SK-N-SH (cell line): ENCODE data around the gene MEGF6. TPM values are rescaled to one million over a fixed set of nuclear protein-coding genes. Genes with fewer than 3 reads are reported as not detected.

ENCODE experiments used
- CTCF ChIA-PET: fragments of 300-600, 350-600 bp; formaldehyde crosslinking; extraction: SDS; loops from one replicate; lab custom pipeline; 2021; lab: Yijun Ruan, JAX
- POLR2A ChIA-PET: fragments of 350-600 bp; sonication (Branson Sonifier 250); formaldehyde crosslinking; extraction: SDS; loops from one replicate; lab custom pipeline; 2020; ENCODE audit warnings: antibody characterized with exemption, inconsistent platforms; lab: Yijun Ruan, JAX
- DNase-seq: peaks from one replicate; pipeline ENCODE4 v3.0.0; 2012
- H2AFZ ChIP-seq: fragments of 200-600 bp; sonication (generic); 2 replicates; pipeline ENCODE4 v1.8.1; 2016; ENCODE audit warnings: antibody characterized with exemption, mild to moderate bottlenecking, low read depth
- H3F3A ChIP-seq: fragments of 200-600 bp; sonication (generic); replicated peaks from 2 replicates; pipeline ENCODE3; 2016; ENCODE audit warnings: antibody characterized with exemption, mild to moderate bottlenecking; ENCODE audit not compliant: insufficient read depth
- H3K27ac ChIP-seq, 2 experiments: fragments of 200-500 bp in 1 of 2; fragments of 200-600 bp in 1 of 2; sonication (Bioruptor generic) in 1 of 2; sonication (generic), shearing (Covaris generic) in 1 of 2; 2 replicates each; pipeline versions ENCODE4 v1.5.1 to v1.6.1; 2014 to 2016; ENCODE audit warnings: low read depth in 2 of 2, inconsistent platforms in 1 of 2, low read length in 1 of 2, mild to moderate bottlenecking in 1 of 2, mixed read lengths in 1 of 2
- H3K27me3 ChIP-seq: fragments of 200-600 bp; sonication (generic), shearing (Covaris generic); 2 replicates; pipeline ENCODE4 v1.6.1; 2016; ENCODE audit warnings: mixed run types; ENCODE audit not compliant: insufficient read depth
- H3K36me3 ChIP-seq, 2 experiments: fragments of 200-500 bp in 1 of 2; fragments of 200-600 bp in 1 of 2; sonication (Bioruptor generic) in 1 of 2; sonication (generic) in 1 of 2; replicated peaks in 1 of 2; 2 replicates each; pipeline versions ENCODE3 to v1.5.1; 2014 to 2016; ENCODE audit warnings: low read length in 1 of 2, mild to moderate bottlenecking in 1 of 2; ENCODE audit not compliant: insufficient read depth in 2 of 2, control insufficient read depth in 1 of 2
- H3K4me1 ChIP-seq, 2 experiments: fragments of 200-500 bp in 1 of 2; fragments of 200-600 bp in 1 of 2; sonication (Bioruptor generic) in 1 of 2; sonication (generic), shearing (Covaris generic) in 1 of 2; 2 replicates each; pipeline versions ENCODE4 v1.5.1 to v1.6.1; 2014 to 2016; ENCODE audit warnings: low read depth in 1 of 2, low read length in 1 of 2, mixed run types in 1 of 2; ENCODE audit not compliant: insufficient read depth in 2 of 2, control insufficient read depth in 1 of 2
- H3K4me2 ChIP-seq: fragments of 200-600 bp; sonication (generic), shearing (Covaris generic); 2 replicates; pipeline ENCODE4 v1.6.1; 2017; ENCODE audit warnings: mixed run types
- H3K4me3 ChIP-seq, 2 experiments: fragments of 200-500 bp in 1 of 2; fragments of 200-600 bp in 1 of 2; sonication (Bioruptor generic) in 1 of 2; sonication (generic), shearing (Covaris generic) in 1 of 2; 2 replicates each; pipeline versions ENCODE4 v1.5.1 to v1.8.1; 2014 to 2016; ENCODE audit warnings: low read depth in 2 of 2, inconsistent platforms in 1 of 2, low read length in 1 of 2, mild to moderate bottlenecking in 1 of 2, mixed read lengths in 1 of 2, moderate library complexity in 1 of 2
- H3K79me2 ChIP-seq: fragments of 200-600 bp; sonication (generic); 2 replicates; pipeline ENCODE4 v1.8.1; 2017; ENCODE audit warnings: mild to moderate bottlenecking; ENCODE audit not compliant: insufficient read depth
- H3K9ac ChIP-seq: fragments of 200-600 bp; sonication (generic); 2 replicates; pipeline ENCODE4 v1.6.1; 2017; ENCODE audit warnings: mixed run types
- H3K9me2 ChIP-seq: fragments of 200-600 bp; sonication (generic); 2 replicates; pipeline ENCODE4 v1.6.1; 2017; ENCODE audit warnings: mixed run types
- H3K9me3 ChIP-seq: fragments of 200-600 bp; sonication (generic); 2 replicates; pipeline ENCODE4 v1.6.1; 2017; ENCODE audit warnings: mixed run types, mild to moderate bottlenecking, moderate library complexity
- H4K20me1 ChIP-seq: fragments of 200-600 bp; sonication (generic); 2 replicates; pipeline ENCODE4 v1.6.1; 2017; ENCODE audit warnings: mild to moderate bottlenecking, mixed run types; ENCODE audit not compliant: insufficient read depth
- EZH2phosphoT487 ChIP-seq: fragments of 200-600 bp; sonication (generic); IDR thresholded peaks from 2 replicates; pipeline ENCODE4 v1.6.1; 2017; ENCODE audit warnings: low read depth, mixed run types, mild to moderate bottlenecking, antibody characterized with exemption, moderate library complexity, borderline replicate concordance
- FOXJ3 ChIP-seq: sonication (generic); formaldehyde crosslinking; IDR thresholded peaks from 2 replicates; pipeline ENCODE4 v1.5.1; 2020; ENCODE audit warnings: mild to moderate bottlenecking, missing genetic modification reagents
- NFIC ChIP-seq: IDR thresholded peaks from 2 replicates; pipeline ENCODE4 v1.4.0; 2012; ENCODE audit warnings: borderline replicate concordance
- RAD21 ChIP-seq: IDR thresholded peaks from 2 replicates; pipeline ENCODE4 v1.6.1; 2012; ENCODE audit warnings: mild to moderate bottlenecking, low read length
- USF2 ChIP-seq: fragments of 150-350 bp; IDR thresholded peaks from 2 replicates; pipeline ENCODE4 v1.6.1; 2017; ENCODE audit warnings: antibody characterized with exemption, low read length, low read depth, borderline replicate concordance
- YY1 ChIP-seq: IDR thresholded peaks from 2 replicates; pipeline ENCODE4 v1.4.0; 2012; ENCODE audit warnings: low read depth, mild to moderate bottlenecking
- WGBS: methylation state at CpG from one replicate; pipeline ENCODE4 v1.1.6; 2017; ENCODE audit warnings: low lambda C conversion rate; 5-methylcytosine and 5-hydroxymethylcytosine counted together
- polyA plus RNA-seq, 3 experiments: library from polyadenylated mRNA; depleted of rRNA; stranded (reverse); fragments of >200 nt; gene quantifications; 2 replicates each; pipeline ENCODE4 v1.2.3, GENCODE V29; 2012
- TF ChIP-seq, protein P1 (sequence below): fragments of 200-600 bp; sonication (generic); IDR thresholded peaks from 2 replicates; pipeline ENCODE4 v1.6.1; 2017; ENCODE audit warnings: antibody characterized with exemption, mild to moderate bottlenecking, moderate library complexity
- TF ChIP-seq, protein P2 (sequence below): fragments of 150-350 bp; IDR thresholded peaks from 2 replicates; pipeline ENCODE4 v1.6.1; 2016; ENCODE audit warnings: mild to moderate bottlenecking, low read depth, low read length
- TF ChIP-seq, protein P3 (sequence below): IDR thresholded peaks from 2 replicates; pipeline ENCODE4; 2012
- TF ChIP-seq, protein P4 (sequence below): IDR thresholded peaks from 2 replicates; pipeline ENCODE4 v1.4.0; 2012; ENCODE audit warnings: low read depth, borderline replicate concordance
- TF ChIP-seq, protein P5 (sequence below): IDR thresholded peaks from 2 replicates; pipeline ENCODE4 v1.4.0; 2012; ENCODE audit warnings: low read depth, borderline replicate concordance

The MEGF6 gene
- polyA plus RNA-seq, 1 of the 3 experiments (the other 2 are of a cell fraction), result 7.6 TPM

DNA sequence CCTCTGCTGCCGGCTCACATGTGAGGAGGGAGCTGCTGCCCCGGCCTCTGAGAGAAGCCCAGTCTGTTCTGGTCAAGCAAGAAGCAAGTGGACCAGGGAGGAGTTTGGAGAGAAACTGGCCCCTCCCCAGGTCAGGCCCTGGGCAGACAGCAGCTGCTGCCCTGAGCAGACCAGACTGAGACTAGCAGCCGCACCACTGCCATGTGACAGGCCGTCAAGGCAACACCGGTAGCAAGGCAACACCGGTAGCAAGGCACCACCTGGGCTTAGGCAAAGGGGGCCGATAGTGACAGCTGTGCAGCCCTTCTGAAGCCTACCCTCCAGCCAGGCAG, 106.5 kb downstream of the MEGF6 start:
- peaks cover 5 to 36% of the 10 kb centered on the region in 2 experiments; a peak in 2 of 4 replicates for H3K4me1 ChIP-seq
- no CpG with 5 or more reads among the region's 7 CpGs for WGBS
- no peak for DNase-seq
- H2AFZ ChIP-seq, result no peak overlapping the region
- H3K27me3 ChIP-seq, result no peaks in the 10 kb centered on the region
- POLR2A ChIA-PET, result no interaction called here
- H3K36me3 ChIP-seq, result no peaks in the 10 kb centered on the region
- H3K9me3 ChIP-seq, result no peaks in the 10 kb centered on the region
- no peak overlapping the region for H3K4me3 ChIP-seq
- no peaks in the 10 kb centered on the region for H3K9me2 ChIP-seq
- H3K4me2 ChIP-seq, result peak overlapping the region; percentile 52; the same call in 1 of the 2 replicates
- H3K9ac ChIP-seq, result peak overlapping the region; percentile 51; the same call in 1 of the 2 replicates
- H3K79me2 ChIP-seq, result no peaks in the 10 kb centered on the region
- H4K20me1 ChIP-seq, result no peaks in the 10 kb centered on the region
- H3K27ac ChIP-seq, result peak overlapping the region in 1 of 2 experiments; percentile 77; a peak in 3 of 4 replicates
- CTCF ChIA-PET, result interaction anchor here (0.8 to 2.7 kb wide), 7 partner anchors 13 to 114 kb away, joined by 3 to 15 read pairs (median 5); no protein-coding TSS in a partner anchor
- no peak for TF ChIP-seq USF2
- no peak for TF ChIP-seq YY1
- TF ChIP-seq, protein P1, sequence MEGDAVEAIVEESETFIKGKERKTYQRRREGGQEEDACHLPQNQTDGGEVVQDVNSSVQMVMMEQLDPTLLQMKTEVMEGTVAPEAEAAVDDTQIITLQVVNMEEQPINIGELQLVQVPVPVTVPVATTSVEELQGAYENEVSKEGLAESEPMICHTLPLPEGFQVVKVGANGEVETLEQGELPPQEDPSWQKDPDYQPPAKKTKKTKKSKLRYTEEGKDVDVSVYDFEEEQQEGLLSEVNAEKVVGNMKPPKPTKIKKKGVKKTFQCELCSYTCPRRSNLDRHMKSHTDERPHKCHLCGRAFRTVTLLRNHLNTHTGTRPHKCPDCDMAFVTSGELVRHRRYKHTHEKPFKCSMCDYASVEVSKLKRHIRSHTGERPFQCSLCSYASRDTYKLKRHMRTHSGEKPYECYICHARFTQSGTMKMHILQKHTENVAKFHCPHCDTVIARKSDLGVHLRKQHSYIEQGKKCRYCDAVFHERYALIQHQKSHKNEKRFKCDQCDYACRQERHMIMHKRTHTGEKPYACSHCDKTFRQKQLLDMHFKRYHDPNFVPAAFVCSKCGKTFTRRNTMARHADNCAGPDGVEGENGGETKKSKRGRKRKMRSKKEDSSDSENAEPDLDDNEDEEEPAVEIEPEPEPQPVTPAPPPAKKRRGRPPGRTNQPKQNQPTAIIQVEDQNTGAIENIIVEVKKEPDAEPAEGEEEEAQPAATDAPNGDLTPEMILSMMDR, result no peak
- TF ChIP-seq, protein P2, sequence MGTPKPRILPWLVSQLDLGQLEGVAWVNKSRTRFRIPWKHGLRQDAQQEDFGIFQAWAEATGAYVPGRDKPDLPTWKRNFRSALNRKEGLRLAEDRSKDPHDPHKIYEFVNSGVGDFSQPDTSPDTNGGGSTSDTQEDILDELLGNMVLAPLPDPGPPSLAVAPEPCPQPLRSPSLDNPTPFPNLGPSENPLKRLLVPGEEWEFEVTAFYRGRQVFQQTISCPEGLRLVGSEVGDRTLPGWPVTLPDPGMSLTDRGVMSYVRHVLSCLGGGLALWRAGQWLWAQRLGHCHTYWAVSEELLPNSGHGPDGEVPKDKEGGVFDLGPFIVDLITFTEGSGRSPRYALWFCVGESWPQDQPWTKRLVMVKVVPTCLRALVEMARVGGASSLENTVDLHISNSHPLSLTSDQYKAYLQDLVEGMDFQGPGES, result no peak
- no peak for TF ChIP-seq NFIC
- no peak for TF ChIP-seq EZH2phosphoT487
- TF ChIP-seq RAD21, result no peak
- TF ChIP-seq, protein P3, sequence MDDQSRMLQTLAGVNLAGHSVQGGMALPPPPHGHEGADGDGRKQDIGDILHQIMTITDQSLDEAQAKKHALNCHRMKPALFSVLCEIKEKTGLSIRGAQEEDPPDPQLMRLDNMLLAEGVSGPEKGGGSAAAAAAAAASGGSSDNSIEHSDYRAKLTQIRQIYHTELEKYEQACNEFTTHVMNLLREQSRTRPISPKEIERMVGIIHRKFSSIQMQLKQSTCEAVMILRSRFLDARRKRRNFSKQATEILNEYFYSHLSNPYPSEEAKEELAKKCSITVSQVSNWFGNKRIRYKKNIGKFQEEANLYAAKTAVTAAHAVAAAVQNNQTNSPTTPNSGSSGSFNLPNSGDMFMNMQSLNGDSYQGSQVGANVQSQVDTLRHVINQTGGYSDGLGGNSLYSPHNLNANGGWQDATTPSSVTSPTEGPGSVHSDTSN, result no peak
- TF ChIP-seq, protein P4, sequence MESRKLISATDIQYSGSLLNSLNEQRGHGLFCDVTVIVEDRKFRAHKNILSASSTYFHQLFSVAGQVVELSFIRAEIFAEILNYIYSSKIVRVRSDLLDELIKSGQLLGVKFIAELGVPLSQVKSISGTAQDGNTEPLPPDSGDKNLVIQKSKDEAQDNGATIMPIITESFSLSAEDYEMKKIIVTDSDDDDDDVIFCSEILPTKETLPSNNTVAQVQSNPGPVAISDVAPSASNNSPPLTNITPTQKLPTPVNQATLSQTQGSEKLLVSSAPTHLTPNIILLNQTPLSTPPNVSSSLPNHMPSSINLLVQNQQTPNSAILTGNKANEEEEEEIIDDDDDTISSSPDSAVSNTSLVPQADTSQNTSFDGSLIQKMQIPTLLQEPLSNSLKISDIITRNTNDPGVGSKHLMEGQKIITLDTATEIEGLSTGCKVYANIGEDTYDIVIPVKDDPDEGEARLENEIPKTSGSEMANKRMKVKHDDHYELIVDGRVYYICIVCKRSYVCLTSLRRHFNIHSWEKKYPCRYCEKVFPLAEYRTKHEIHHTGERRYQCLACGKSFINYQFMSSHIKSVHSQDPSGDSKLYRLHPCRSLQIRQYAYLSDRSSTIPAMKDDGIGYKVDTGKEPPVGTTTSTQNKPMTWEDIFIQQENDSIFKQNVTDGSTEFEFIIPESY, result no peak
- no peak for TF ChIP-seq FOXJ3
- TF ChIP-seq, protein P5, sequence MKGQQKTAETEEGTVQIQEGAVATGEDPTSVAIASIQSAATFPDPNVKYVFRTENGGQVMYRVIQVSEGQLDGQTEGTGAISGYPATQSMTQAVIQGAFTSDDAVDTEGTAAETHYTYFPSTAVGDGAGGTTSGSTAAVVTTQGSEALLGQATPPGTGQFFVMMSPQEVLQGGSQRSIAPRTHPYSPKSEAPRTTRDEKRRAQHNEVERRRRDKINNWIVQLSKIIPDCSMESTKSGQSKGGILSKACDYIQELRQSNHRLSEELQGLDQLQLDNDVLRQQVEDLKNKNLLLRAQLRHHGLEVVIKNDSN, result no peak
- peaks cover 4% of the 10 kb centered on the region for H3F3A ChIP-seq
